Measurements from ENCODE around the gene ZC3H7A. TPM values are rescaled to one million over a fixed set of nuclear protein-coding genes. Genes with fewer than 3 reads are reported as not detected.

ZC3H7A gene
- total and polyA plus RNA-seq, 2 of the 4 experiments (the other 2 are of a cell fraction): 22.2 to 53.9 TPM

DNA sequence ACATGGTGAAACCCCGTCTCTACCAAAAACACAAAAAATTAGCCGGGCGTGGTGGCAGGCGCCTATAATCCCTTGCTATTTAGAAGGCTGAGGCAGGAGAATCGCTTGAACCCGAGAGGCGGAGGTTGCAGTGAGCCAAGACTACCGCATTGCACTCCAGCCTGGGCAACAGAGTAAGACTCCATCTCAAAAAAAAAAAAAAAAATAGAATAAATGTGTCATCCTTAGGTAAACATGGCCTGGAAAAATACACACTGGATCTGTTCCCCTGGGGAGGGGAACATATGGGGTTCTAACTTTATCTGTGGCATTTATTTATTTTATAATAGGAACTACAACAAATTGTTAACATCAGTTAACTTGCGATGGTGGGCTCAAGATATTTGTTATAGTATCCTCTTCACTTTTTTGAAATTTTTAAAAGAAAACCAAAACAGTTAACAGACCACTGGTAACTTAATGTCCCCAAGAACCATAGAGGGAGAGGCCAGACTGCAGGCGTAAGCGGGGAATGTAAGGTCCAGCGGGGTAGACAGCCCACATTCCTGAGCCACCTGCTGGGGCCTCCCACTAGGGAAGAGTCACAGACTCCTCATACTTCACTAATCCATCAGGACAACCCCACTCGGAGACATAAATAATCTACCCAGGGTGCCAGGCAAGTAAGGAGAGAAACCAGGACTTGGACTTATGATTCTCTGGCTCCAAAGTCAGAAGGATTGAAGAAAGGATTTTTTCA is 41.9 kb downstream of the ZC3H7A start:
- intact Hi-C loops (cut with micrococcal nuclease): no loop called here
- DNase-seq (no peak), ATAC-seq (ENCODE audit: low read depth) (no peak; the same call in 1 of the 2 replicates)
- H3K27me3 ChIP-seq (ENCODE audit: control insufficient read depth, insufficient read depth, low read length): no peaks in the 10 kb centered on the region
- WGBS, 2 experiments (ENCODE audit: extremely low coverage in 2 of 2, insufficient read length in 1 of 2): no CpG with 5 or more reads among the region's 13 CpGs
- no peak overlapping the region for H2AK5ac ChIP-seq (ENCODE audit: low read depth, low read length)
- peaks cover 5% of the 10 kb centered on the region; the same call in 1 of the 2 replicates for H3K9me1 ChIP-seq (ENCODE audit: insufficient read depth, low read length)
- TF ChIP-seq FOS (IDR thresholded peaks at IDR 0.05; ENCODE audit: low read depth, low read length) (no peak), RAD21 (IDR thresholded peaks at IDR 0.05; ENCODE audit: low read length) (no peak), MAFK (IDR thresholded peaks at IDR 0.05; ENCODE audit: low read depth, low read length) (no peak), POLR2A (IDR thresholded peaks at IDR 0.05; ENCODE audit: low read depth, low read length) (no peak), MAZ (IDR thresholded peaks at IDR 0.05; ENCODE audit: borderline replicate concordance, low read depth, low read length) (no peak), CTCF (conservative IDR thresholded peaks at IDR 0.05; ENCODE audit: low read depth, low read length) (no peak), RCOR1 (IDR thresholded peaks at IDR 0.05; ENCODE audit: insufficient replicate concordance, low read length) (no peak), CHD1 (IDR thresholded peaks at IDR 0.05; ENCODE audit: low read depth, low read length) (no peak), CEBPB (IDR thresholded peaks at IDR 0.05; ENCODE audit: low read depth, low read length) (no peak)
- TF ChIP-seq, protein P1, sequence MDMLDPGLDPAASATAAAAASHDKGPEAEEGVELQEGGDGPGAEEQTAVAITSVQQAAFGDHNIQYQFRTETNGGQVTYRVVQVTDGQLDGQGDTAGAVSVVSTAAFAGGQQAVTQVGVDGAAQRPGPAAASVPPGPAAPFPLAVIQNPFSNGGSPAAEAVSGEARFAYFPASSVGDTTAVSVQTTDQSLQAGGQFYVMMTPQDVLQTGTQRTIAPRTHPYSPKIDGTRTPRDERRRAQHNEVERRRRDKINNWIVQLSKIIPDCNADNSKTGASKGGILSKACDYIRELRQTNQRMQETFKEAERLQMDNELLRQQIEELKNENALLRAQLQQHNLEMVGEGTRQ (IDR thresholded peaks at IDR 0.05; ENCODE audit: low read depth, low read length): no peak
- BruUV-seq (replicated peaks): no TSS peak
- H2BK15ac ChIP-seq (ENCODE audit: low read depth, low read length): no peak overlapping the region
- no peaks in the 10 kb centered on the region for H3K9me3 ChIP-seq (ENCODE audit: control insufficient read depth, insufficient read depth, low read length)
- no peak overlapping the region for H3K18ac ChIP-seq (ENCODE audit: low read depth, low read length)
- no peak overlapping the region for H2BK20ac ChIP-seq (ENCODE audit: low read depth, low read length)
- no peak overlapping the region for H2AK9ac ChIP-seq (replicated peaks; ENCODE audit: low read depth, low read length, poor library complexity)
- no peak overlapping the region for H3K14ac ChIP-seq (replicated peaks; ENCODE audit: low read depth, low read length)
- no peak overlapping the region for H3K4ac ChIP-seq (ENCODE audit: low read depth, low read length)
- no peak overlapping the region for H4K91ac ChIP-seq (ENCODE audit: insufficient read depth, low read depth, low read length)
- H3K9ac ChIP-seq (ENCODE audit: low read depth, low read length): no peak overlapping the region
- H3K36me3 ChIP-seq (ENCODE audit: control insufficient read depth, insufficient read depth, low read length): peaks cover 50% of the 10 kb centered on the region
- H4K8ac ChIP-seq (ENCODE audit: low read depth in 2 of 2, low read length in 2 of 2): no peak overlapping the region
- peaks cover 5% of the 10 kb centered on the region for H3K4me1 ChIP-seq (ENCODE audit: control insufficient read depth, insufficient read depth, low read length)
- in situ Hi-C loops (cut with MboI; ENCODE audit: low sequenced_read_pairs): no loop called here
- no peak overlapping the region for H2AFZ ChIP-seq (replicated peaks; ENCODE audit: low read length, poor library complexity)
- dilution Hi-C loops (cut with HindIII; ENCODE audit: low sequenced_read_pairs, unreplicated experiment): no loop called here
- no peak overlapping the region for H2BK120ac ChIP-seq (ENCODE audit: low read depth, low read length)
- no peak overlapping the region for H3K4me2 ChIP-seq (ENCODE audit: low read depth, low read length)
- 0 out of 2 replicates have a peak, but pooled peaks cover 3% of the 10 kb centered on the region for H4K20me1 ChIP-seq (ENCODE audit: insufficient read depth, low read length)
- POLR2A ChIA-PET (ENCODE audit: unreplicated experiment): interaction anchor here (0.6 kb wide), 1 partner anchor 98 kb away, joined by 3 read pairs; no protein-coding TSS in a partner anchor
- no peak overlapping the region for H3K56ac ChIP-seq (ENCODE audit: extremely low read depth, insufficient read depth, low read length)
- H3K79me1 ChIP-seq (ENCODE audit: low read depth in 1 of 2, low read length in 2 of 2): peaks cover 11 to 50% of the 10 kb centered on the region in 2 experiments; a peak in 3 of 4 replicates
- CTCF ChIA-PET: no interaction called here
- no peak overlapping the region for H2BK5ac ChIP-seq (ENCODE audit: low read depth, low read length, poor library complexity, severe bottlenecking)
- no peak overlapping the region for H3K23ac ChIP-seq (ENCODE audit: low read depth, low read length)
- no peak overlapping the region for H3K4me3 ChIP-seq (ENCODE audit: insufficient read depth, low read depth, low read length)
- H4K5ac ChIP-seq (ENCODE audit: low read depth, low read length): no peak overlapping the region
- no peak overlapping the region for H3K27ac ChIP-seq (ENCODE audit: insufficient read depth, low read length)

Data from IMR-90 (cell line).